NCI-H345 (cell line): ENCODE results near the gene ARL11.
"Not testable (repeated sequence)": the region's sequence is repeated elsewhere in the genome, so short reads cannot be mapped to it uniquely, and the experiment has no call there.

ENCODE experiments used
- DNase-seq: peaks from one replicate; lab custom pipeline; 2025; lab: John Stamatoyannopoulos, UW

Gene ARL11

DNA sequence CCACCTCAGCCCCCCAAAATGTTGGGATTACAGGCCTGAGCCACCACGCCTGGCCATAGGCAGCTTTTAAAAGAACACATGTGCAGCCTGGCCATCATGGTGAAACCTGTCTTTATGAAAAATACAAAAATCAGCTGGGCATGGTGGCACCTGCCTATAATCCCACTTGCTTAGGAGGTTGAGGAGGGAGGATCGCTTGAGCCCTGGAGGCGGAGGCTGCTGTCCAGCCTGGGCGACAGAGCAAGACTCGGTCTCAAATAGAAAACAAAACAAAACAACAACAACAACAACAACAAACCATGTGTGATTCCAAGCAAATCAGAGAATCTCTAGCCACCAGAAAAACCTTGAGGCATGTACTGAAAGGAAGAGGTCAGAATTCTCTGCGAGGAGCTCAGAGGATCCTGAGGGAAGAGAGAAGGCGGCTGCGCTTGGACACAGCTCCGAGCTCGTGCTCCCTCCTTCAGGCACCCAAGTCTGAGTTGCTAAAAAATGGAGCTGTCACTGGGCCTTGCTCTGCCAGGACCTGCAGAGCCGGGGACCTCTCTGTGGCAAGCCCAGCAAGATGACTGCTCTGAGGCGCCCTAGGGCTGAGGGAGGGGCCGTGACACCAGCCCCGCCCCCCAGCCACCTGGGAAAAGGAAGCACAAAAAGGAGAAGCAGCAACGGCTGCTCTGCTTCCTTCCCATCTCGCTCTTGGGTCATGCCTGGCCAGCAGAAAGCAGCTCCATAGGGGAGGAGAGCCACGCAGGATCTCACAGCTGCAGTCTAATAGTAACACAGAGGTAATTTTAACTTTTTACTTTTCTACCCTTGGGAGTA is at the start of gene ARL11:
Gene ARL11, plus strand, starts transcription at position 677 of the 822 bp plus-strand sequence. CDS start 1,941 bp downstream, outside the sequence.
- no peak for DNase-seq

DNA sequence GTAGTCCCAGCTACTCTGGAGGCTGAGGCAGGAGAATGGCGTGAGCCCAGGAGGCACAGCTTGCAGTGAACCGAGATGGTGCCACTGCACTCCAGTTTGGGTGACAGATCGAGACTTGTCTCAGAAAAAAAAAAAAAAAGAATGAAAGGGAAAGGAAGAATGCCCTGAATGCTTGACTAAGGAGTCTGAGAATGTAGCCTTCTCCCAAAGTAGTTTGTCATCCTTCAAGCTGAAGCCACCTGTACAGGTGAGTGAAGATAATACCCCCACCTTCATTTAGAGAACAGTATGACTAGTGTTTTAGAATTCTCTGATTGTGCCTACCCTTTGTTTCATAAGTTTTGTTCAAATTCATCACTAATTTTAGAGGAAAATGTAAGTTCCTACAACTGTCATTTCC is 48.8 kb upstream of the ARL11 start:
- DNase-seq: no peak

DNA sequence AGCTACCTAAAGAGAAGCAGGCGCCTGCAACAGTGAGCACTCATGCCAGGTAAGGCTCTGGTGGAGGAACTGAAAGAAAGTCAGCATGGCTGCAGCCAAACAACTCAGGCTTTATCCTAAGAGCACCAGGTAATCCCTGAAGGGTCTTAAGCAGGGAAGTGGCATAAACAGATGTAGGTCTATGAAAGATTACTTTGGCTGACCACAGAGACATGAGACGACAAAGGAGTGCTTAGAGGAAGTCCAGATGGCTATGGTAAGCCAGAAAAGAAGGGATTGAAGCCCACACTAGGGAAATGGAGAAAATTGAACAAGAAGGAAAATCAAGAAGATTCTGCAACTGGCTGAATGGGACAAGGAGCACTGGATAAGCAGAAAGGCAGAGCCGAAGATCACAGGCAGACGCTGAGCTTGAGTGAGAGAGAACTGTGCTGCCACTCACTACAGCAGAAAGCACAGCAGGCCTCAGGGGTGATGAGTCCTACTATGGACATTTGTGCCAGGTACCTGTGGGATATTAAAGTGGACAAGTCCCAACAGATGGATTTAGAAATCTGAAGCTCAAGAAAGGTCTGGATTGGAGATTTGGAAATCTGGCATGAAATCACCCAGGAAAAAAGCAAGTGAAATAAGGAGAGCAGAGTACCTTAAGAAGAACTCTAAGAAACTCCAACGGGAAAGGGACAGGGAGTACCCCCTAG is 47.2 kb upstream of the ARL11 start:
- no peak for DNase-seq

DNA sequence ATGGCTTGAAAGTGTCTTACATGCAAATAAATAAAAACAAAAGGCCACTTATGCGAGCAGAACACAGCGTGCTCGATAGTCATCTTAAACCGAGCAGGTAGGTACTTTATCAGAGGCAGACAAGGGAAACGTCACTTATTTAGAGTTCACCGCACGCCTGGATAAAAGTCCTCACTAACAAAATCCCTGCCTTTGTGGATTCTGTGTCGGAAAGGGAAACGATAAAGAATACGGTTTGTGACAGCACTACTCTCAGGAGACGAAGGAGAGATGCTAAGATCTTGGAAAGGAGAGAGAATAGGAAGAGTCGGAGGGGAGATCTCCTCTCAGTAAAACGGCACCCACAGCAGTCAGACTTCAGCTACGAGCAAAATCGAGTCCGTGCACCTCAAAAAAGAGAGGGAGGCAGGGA is 43.5 kb upstream of the ARL11 start:
- DNase-seq: peak; percentile 1

DNA sequence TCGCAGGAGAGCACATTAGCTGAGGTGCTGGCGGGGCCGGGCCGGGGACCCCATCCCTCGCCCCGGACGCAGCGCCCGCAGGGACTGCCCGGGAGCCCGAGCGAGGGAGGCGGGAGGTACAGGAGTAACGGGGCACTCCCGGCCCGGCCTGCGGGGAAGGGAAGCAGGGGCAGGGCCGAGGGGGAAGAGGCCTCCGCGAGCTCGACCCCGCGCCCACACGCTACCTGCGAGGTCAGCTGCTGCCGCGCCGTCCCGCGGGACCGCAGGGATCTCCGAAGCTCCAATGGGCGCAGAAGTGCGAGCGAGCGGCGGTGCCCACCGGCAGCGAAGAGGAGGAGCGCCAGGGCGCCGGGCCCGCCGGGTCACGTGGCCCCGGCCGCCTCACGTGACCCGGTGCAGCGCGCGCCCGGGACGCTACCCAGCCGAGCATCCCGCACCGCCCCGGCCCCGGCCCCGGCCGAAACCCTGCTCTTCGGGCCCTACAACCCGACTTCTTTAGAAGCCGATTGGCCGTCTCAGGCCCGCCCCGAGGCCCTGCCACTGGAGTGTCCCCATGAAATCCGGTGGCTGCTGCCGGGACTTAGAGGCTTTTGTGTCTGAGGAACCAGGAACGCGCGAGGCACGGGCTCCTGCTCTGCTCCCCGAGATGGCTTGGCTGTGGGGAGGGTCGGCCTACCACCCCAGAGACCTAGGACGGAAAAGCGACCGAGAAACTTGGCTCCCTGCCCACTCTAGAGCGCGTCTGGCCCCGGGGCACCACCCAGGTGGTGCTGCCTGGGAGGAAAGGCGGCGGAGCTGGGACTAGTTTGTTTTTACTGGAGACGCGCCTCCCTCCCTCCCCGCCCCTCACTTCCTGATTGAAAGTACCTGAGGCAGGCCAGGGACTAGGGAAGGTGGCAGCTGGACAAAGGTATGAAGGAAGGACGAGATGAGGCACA is 42.8 kb upstream of the ARL11 start, which contains the start of gene RCBTB1:
Gene RCBTB1, minus strand, starts transcription at position 339 of the 938 bp plus-strand sequence. CDS start 18,279 bp downstream, outside the sequence.
- DNase-seq: peak; percentile 30

DNA sequence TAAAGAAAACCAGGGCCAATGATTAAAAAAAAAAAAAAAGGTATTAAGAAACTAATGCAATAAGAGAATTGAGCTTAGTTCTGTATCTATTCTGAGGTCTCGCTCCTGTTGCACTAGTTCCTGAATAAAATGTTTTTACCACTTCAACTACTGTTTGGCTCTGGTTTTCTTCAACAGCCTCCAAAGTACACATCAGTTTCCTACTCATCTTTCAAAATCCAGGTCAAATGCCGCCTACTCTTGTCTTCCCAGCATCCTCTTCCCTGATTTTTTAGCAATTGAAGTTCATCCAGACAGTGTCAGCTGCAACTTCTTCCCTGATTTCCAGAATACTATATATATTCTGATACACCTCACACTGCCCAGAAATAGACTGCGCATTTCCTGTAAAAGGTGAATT is 41.6 kb upstream of the ARL11 start:
- DNase-seq: no peak

DNA sequence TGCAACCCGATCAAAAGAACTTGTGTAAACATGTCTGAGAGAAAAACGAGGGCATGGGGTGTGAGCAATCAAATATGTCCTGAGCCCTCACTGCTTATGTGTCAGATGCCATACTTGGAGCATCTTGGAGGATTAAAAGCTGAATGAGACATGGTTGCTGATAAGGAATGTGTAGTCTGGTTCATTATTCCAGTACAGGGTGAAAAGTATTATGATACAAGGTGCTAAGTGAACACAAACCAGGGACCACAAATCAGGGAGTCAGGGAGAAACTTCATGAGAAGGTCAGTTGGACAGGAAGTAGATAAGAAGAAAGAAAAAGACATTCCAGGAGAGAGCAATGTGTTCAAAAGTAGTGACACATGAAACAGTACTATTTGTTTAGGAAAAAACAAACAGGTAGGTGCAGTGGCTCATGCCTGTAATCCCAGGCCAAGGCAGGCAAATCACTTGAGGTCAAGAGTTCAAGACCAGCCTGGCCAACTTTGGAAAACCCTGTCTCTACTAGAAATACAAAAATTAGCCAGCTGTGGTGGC is 40.9 kb upstream of the ARL11 start:
- no peak for DNase-seq

DNA sequence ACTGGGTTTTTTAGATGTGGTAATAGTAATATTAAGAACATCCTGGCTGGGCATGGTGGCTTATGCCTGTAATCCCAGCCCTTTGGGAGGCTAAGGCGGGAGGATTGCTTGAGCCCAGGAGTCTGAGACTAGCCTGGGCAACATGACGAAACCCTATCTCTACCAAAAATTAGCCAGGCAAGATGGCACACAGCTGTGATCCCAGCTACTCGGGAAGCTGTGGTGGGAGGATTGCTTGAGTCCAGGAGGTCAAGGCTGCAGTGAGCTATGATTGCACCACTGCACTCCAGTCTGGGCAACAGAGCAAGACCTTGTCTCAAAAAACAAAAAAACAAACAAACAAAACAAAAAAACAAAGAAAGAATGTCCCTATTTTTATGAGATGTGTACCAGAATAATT is 37.6 kb upstream of the ARL11 start:
- not testable (repeated sequence) for DNase-seq

DNA sequence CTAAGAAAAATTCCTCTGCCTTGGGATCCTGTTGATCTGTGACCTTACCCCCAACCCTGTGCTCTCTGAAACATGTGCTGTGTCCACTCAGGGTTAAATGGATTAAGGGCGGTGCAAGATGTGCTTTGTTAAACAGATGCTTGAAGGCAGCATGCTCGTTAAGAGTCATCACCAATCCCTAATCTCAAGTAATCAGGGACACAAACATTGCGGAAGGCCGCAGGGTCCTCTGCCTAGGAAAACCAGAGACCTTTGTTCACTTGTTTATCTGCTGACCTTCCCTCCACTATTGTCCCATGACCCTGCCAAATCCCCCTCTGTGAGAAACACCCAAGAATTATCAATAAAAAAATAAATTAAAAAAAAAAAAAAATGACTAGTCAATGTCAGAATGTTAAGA is 34.4 kb upstream of the ARL11 start:
- DNase-seq: not testable (repeated sequence)

DNA sequence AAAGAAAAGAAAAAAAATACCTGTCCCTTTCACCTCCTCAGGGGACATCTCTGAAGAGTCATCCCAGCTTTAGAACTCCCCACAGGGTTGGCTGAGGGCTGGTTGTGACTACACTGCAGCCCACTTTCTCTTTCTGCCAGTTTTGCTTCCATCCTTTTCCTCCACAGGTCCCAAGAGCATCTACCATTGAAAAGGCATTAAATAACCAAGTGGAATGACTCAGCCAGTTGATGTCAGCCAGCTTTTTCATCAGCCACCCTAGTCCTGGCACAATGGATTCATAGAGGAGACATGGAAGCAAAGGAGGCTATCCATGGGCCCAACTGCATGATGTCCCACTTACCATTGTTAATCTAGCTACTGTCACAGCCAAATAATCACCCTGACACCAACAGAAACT is 33.7 kb upstream of the ARL11 start:
- DNase-seq: no peak

DNA sequence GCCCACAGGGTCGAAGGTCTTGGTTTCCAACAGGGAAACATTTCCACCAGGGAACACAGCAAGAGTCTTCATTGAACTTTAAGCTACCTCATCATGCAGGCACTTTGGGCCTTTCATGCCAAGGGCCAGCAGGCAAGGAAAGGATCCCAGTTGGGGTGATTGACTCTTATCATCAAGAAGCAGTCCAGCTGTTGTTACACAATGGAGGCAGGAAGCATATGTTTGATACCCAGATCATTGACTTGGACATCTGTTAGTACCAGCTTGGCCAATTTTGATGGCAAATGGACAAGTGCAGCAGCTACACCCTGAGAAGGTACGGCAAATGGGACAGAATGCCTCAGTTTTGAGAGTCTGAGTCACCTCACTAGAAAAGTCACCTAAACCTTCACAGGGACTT is 32.1 kb upstream of the ARL11 start:
- DNase-seq: no peak

DNA sequence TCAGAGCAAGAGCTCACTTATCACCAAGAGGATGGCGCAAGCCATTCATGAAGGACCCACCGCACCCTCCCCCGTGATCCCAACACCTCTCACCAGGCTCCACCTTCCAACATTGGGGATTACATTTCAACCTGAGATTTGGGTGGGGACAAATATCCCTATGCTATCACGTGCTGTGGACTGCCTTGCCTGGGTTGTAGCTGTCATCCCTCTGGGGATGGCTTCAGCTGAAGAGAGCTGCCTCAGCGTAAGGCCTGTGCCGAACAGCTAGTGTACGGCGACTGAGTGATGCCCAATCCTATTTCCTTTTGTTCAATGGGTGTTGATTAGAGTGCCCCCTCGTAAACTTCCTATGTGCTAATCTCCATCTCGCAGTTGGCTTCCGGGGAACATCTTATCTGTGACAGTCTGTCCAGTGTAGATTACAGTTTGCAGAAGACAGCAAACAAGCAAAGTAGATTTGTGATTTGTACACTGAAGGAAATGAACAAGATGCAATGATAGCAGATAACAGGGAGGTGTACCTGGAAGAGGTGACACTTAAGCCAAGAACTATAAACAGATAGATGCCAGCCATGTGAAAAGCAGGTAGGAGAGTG is 31.2 kb upstream of the ARL11 start:
- no peak for DNase-seq

DNA sequence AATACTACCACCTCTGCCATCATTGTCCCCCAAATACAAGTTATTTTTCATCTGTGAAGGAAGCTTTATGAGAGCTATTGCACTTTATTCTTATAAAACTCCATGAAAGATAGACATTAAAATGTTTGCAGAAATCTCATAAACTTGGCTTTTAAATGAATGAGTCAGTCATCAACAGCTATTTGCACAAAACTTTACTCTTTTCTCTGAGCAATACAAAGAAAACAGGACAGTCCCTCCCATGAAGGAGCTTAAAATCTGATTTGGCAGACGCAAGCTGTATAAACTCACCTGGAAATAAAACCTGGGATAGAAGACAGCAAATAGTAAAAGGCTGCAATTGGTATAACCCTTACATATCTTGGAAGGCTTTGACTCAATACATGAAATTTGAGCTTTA is 26.3 kb upstream of the ARL11 start:
- DNase-seq: no peak

DNA sequence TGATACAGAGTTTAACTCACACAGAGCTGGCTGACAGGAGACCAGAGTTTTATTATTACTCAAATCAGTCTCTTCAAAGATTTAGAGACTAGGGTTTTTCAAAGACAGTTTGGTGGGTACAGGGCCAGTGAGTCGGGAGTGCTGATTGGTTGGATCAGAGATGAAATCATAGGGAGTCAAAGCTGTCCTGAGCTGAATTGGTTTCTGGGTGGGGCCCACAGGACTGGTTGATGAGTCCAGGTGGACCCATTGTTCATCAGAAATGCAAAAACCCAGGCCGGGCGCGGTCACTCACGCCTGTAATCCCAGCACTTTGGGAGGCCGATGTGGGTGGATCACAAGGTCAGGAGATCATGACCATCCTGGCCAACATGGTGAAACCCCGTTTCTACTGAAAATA is 25.7 kb upstream of the ARL11 start:
- not testable (repeated sequence) for DNase-seq

DNA sequence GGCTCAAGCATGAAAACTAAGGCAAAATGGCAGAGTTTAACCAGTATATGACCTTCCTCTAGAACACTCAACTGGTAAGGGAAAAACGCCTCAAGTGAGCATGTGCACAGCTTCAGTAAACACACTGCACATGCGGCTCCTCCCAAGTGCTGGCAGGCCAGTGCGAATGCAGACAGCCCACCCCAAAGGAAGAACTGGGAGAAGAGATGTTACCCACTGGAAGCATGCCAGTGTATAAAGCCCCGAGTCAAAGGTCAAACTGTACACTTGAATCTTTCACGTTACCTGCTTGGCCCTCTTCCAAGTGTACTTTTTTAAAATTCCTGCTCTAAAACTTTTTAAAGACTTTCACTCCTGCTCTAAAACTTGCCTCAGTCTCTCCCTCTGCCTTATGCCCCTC is 23.7 kb upstream of the ARL11 start:
- DNase-seq: no peak

DNA sequence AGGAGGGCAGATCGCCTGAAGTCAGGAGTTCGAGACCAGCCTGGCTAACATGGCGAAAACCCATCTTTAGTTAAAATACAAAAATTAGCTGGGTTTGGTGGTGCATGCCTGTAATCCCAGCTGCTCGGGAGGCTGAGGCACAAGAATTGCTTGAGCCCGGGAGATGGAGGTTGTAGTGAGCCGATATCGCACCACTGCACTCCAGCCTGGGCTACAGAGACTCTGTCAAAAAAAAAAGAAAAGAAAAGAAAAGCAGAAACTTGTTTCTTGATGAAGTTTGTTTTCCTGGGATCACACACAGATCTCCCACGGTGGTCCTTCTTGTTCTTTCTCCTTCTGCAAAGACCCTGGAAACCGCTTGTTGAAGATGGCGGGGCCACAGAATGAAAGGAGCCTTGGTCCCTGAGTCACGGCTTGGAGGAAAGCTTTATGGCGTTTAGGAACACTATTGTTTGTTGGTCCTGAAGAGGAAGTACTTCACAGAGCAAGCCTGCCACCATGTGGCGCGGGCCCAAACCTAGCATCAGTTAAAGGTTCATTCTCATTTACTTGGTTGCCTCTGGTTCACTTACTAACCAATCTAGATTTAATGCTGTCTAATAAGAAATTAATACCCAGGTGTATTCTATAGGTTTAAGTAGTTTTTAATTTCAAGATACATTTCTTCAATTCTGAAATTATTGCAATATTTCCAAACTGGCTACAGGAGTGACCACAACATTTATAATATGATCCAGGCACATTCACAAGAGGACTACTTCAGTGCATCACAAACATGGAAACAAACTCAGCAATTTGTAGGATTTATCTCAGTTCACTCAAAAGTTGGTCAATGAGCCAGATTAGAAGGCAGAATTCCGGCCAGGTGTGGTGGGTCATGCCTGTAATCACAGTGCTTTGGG is 21.3 kb upstream of the ARL11 start:
- DNase-seq: peak; percentile 50

DNA sequence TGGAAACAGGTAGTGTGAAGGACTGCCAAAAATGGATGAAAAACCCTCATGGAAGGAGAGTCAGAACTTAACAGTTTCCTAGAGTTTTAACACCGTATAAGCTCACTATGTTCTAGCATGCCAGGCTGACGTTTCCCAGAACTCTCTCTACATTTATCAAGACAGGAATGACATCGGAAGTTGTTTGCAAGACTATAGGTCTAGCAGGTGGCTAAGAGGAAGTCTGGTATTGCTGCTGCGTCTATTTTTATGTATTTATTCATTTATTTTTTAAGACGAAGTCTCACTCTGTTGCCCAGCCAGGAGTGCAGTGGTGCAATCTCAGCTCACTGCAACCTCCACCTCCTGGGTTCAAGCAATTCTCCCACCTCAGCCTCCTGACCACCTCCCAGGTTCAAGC is 20.5 kb upstream of the ARL11 start:
- DNase-seq: no peak

DNA sequence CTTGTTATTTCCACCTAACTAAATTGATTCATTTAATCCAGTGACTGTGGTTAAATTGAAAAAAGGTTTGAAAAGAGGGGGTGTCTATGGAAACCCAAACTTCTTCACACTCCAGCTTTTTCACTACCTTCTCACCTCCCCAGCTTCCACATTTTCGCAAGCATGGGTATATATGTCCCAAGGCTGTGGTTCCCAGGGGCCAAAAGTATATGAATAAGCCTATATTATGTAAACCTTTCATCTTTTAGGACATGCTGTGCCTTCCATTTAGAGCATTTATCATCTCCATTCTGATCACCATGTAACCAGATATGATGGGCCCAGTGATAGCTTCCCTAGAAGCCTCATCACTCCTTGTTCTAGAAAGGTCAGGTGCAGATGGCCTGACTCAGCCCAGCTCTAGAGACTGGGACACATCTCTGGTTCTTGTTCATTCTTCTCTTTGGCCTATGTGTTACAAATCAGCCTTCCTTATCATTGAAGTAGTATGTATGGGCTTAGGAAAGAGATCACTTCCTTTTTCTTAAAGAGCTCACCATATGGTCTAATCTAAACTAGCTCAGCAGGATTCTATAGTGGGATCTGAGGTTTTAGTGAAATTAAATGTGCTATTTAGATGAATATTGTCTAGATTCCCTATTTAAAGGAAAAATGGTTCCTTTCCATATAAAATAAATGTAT is 19.5 kb upstream of the ARL11 start:
- DNase-seq: no peak

DNA sequence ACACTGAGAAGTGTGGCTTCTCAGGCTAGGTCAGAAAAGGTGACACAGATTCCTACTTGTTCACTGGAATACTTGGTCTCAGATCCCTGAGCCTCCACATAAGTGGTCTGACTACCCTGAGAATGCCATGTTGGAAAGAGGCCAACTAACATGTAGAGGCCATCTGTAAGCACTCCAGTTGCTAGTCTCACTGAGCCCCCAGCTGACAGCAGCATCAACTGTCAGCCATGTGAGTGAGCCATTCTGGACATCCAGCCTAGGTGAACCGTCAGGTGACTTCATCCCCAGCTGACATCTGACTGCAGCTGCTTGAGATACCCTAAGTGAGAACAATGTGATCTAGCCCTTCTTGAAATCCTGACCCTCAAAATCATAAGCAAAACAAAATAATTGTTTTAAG is 18.1 kb upstream of the ARL11 start:
- peak; percentile 67 for DNase-seq

DNA sequence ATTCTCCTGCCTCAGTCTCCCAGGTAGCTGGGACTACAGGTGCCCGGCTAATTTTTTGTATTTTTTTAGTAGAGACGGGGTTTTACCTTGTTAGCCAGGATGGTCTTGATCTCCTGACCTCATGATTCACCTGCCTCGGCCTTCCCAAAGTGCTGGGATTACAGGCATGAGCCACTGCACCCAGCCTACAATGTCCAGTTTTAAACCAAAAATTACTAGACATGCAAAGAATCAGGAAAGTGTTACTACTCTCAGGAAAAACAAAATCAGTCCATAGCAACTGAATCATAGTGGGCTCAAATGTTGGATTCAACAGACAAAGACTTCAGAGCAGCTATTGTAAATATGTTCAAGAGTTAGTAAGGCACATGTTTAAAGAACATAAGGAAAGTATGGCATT is 16.3 kb upstream of the ARL11 start:
- DNase-seq: not testable (repeated sequence)
